Muscle of leg (tissue), 11 donors: ENCODE measurements around the gene TNFSF10. TPM values are rescaled to one million over a fixed set of nuclear protein-coding genes. Genes with fewer than 3 reads are reported as not detected.

ENCODE experiments used
- DNase-seq: peaks from one replicate; pipeline ENCODE4 v3.0.0; 2013
- H3K27ac ChIP-seq: one replicate; pipeline ENCODE4 v1.5.1; 2013; ENCODE audit warnings: mild to moderate bottlenecking, low read length, control low read depth
- H3K27me3 ChIP-seq: one replicate; pipeline ENCODE4 v1.6.1; 2013; ENCODE audit warnings: low read length; ENCODE audit not compliant: control insufficient read depth, insufficient read depth
- H3K36me3 ChIP-seq: one replicate; pipeline ENCODE4 v1.6.1; 2013; ENCODE audit warnings: low read length; ENCODE audit not compliant: control insufficient read depth, insufficient read depth
- H3K4me1 ChIP-seq: one replicate; pipeline ENCODE4 v1.6.1; 2013; ENCODE audit warnings: low read length; ENCODE audit not compliant: control insufficient read depth, insufficient read depth
- H3K4me3 ChIP-seq: one replicate; pipeline ENCODE4 v1.5.1; 2013; ENCODE audit warnings: low read length, control low read depth
- H3K9me3 ChIP-seq: replicated peaks from 2 replicates; pipeline ENCODE4 v1.6.1; 2013; ENCODE audit warnings: low read depth, low read length; ENCODE audit not compliant: control insufficient read depth
- WGBS: methylation state at CpG from one replicate; pipeline ENCODE4 v1.1.5; 2013; ENCODE audit warnings: missing lambda C conversion rate; ENCODE audit not compliant: insufficient coverage; 5-methylcytosine and 5-hydroxymethylcytosine counted together
- polyA plus RNA-seq, 8 donors: library from polyadenylated mRNA; unstranded; fragments of 120-200 nt; gene quantifications; one replicate each; pipeline versions ENCODE4 v1.2.1 to v1.2.3, GENCODE V29; 2013; ENCODE audit warnings: inconsistent platforms in 1 of 8, low replicate concordance in 1 of 8; ENCODE audit not compliant: insufficient read length in 8 of 8, insufficient read depth in 1 of 8
- total RNA-seq: library from RNA; stranded (reverse); fragments of 120-200 nt; gene quantifications from one replicate; pipeline ENCODE4 v1.2.4, GENCODE V29; 2013

TNFSF10 gene
- total and polyA plus RNA-seq, 9 donors = 7.2 to 11.7 (median 8.9) TPM

DNA sequence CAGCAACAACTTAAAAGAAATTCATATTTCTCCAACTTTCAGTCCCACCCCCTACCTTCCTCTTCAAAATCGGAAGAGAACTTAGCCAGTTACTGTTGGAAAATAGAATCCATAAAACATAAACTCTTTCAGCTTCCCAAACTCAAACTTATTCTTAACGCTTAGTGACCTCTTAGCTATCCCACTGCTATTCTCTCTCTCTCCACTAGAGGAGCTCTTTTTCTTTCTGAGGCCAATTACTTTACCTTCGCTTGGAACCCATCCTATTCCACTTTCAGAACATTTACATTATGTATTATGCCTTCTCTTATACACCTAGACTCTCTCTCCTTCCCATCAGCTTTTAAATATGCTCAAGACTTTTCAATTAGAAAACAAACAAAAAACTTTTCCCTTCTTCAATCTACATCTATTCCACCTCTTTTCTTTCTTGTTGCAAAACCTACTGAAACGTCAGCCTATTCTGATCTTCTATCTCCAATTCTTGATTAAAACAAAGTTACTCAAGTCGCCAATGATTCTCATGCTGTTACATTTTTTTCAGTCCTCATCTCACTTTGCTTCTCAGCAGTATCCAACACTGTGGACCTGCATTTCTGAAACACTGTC, 61.6 kb downstream of the TNFSF10 start:
- 29% methylated on average over 5 of the region's 5 CpGs for WGBS
- Histone ChIP-seq H3K9me3 (no peaks in the 10 kb centered on the region), H3K27ac (no peak overlapping the region), H3K27me3 (no peaks in the 10 kb centered on the region), H3K4me1 (no peaks in the 10 kb centered on the region), H3K4me3 (no peak overlapping the region), H3K36me3 (no peaks in the 10 kb centered on the region)
- DNase-seq = no peak

DNA sequence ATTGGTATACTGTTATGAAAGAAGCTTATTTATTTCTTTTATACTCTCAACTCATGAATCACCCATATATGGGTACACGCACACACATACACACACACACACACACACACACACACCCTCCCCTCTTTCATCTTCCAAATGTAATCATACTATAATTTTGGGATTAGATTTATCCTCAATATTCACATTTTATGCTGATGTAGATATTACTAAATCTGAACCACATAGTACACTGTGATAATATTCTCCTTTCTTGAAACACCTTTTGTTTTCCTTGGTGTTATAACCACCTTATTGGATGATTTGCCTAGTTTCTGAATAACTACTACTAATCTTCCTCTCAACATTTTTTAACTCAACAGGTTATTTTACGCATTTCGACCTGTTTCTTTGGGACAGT, 66.8 kb downstream of the TNFSF10 start:
- Histone ChIP-seq H3K4me1 (no peaks in the 10 kb centered on the region), H3K27me3 (peaks cover 5% of the 10 kb centered on the region), H3K27ac (no peak overlapping the region), H3K36me3 (no peaks in the 10 kb centered on the region), H3K9me3 (no peaks in the 10 kb centered on the region), H3K4me3 (no peak overlapping the region)
- no peak for DNase-seq
- 95% methylated on average over 2 of the region's 3 CpGs for WGBS

Other genes starting within 250 kb of the TNFSF10 start
- gene GHSR, start 75.0 kb downstream of the TNFSF10 start, total RNA-seq = not detected
- not detected for gene GHSR, start 75.0 kb downstream of the TNFSF10 start, polyA plus RNA-seq
- 1.3 TPM for gene NCEH1, start 187.6 kb upstream of the TNFSF10 start, total RNA-seq
- gene NCEH1, start 187.6 kb upstream of the TNFSF10 start, polyA plus RNA-seq = 1 to 10 TPM; 1.4 to 2.6 (median 1.8) TPM
- gene ECT2, start 227.3 kb upstream of the TNFSF10 start, total RNA-seq = 13.4 TPM
- gene ECT2, start 227.3 kb upstream of the TNFSF10 start, polyA plus RNA-seq = 10 to 100 TPM; 12.8 to 21.8 (median 17.9) TPM